IMR-90 (cell line): Measurements from ENCODE around the gene PDE8B. TPM values are rescaled to one million over a fixed set of nuclear protein-coding genes. Genes with fewer than 3 reads are reported as not detected.

Experiments used
- ATAC-seq: fragments of 200-7000 bp; cut with Tn5 transposase; 2 replicates; pipeline ENCODE4 v1.9.1; 2020; ENCODE audit warnings: low read depth, mild to moderate bottlenecking, moderate library complexity
- BruUV-seq: library from RNA; stranded (reverse); fragments of 400-500 nt; replicated peaks from 2 replicates; lab custom pipeline; 2021; lab: Mats Ljungman, UMichigan
- CTCF ChIA-PET: fragments of 300-600 bp; formaldehyde crosslinking; extraction: SDS; loops from one replicate; lab custom pipeline; 2021; ENCODE audit warnings: antibody characterized with exemption; lab: Yijun Ruan, JAX
- POLR2A ChIA-PET: fragments of 300-600 bp; sonication (Branson Sonifier 250); formaldehyde crosslinking; loops from one replicate; lab custom pipeline; 2022; ENCODE audit warnings: antibody characterized with exemption; ENCODE audit not compliant: unreplicated experiment; lab: Charles Lee
- DNase-seq: peaks from one replicate; pipeline ENCODE4 v3.0.0; 2013
- H2AFZ ChIP-seq: replicated peaks from 2 replicates; pipeline ENCODE3; 2013; ENCODE audit warnings: low read length, mild to moderate bottlenecking; ENCODE audit not compliant: poor library complexity
- H2AK5ac ChIP-seq: 2 replicates; pipeline ENCODE4 v1.6.1; 2013; ENCODE audit warnings: low read depth, low read length, inconsistent platforms
- H2AK9ac ChIP-seq: replicated peaks from 2 replicates; pipeline ENCODE3; 2013; ENCODE audit warnings: mild to moderate bottlenecking, low read depth, low read length, moderate library complexity; ENCODE audit not compliant: poor library complexity
- H2BK120ac ChIP-seq: 2 replicates; pipeline ENCODE4 v1.6.1; 2013; ENCODE audit warnings: low read depth, low read length, inconsistent platforms
- H2BK15ac ChIP-seq: 3 replicates; pipeline ENCODE4 v1.6.1; 2013; ENCODE audit warnings: low read depth, low read length, inconsistent platforms
- H2BK20ac ChIP-seq: 2 replicates; pipeline ENCODE4 v1.6.1; 2013; ENCODE audit warnings: low read depth, mild to moderate bottlenecking, inconsistent platforms, low read length, moderate library complexity
- H2BK5ac ChIP-seq: 2 replicates; pipeline ENCODE4 v1.6.1; 2013; ENCODE audit warnings: mild to moderate bottlenecking, low read depth, low read length, inconsistent platforms; ENCODE audit not compliant: poor library complexity, severe bottlenecking
- H3K14ac ChIP-seq: replicated peaks from 2 replicates; pipeline ENCODE4 v1.6.1; 2013; ENCODE audit warnings: low read depth, low read length, inconsistent platforms
- H3K18ac ChIP-seq: 2 replicates; pipeline ENCODE4 v1.6.1; 2013; ENCODE audit warnings: low read depth, low read length, control low read depth
- H3K23ac ChIP-seq: 2 replicates; pipeline ENCODE4 v1.6.1; 2013; ENCODE audit warnings: low read depth, low read length, inconsistent platforms
- H3K27ac ChIP-seq: 2 replicates; pipeline ENCODE4 v1.5.1; 2013; ENCODE audit warnings: mild to moderate bottlenecking, control low read depth, low read length; ENCODE audit not compliant: insufficient read depth
- H3K27me3 ChIP-seq: 2 replicates; pipeline ENCODE4 v1.6.1; 2013; ENCODE audit warnings: low read length; ENCODE audit not compliant: control insufficient read depth, insufficient read depth
- H3K36me3 ChIP-seq: 2 replicates; pipeline ENCODE4 v1.6.1; 2013; ENCODE audit warnings: low read length, mixed read lengths; ENCODE audit not compliant: control insufficient read depth, insufficient read depth
- H3K4ac ChIP-seq: 2 replicates; pipeline ENCODE4 v1.6.1; 2013; ENCODE audit warnings: low read depth, low read length, inconsistent platforms
- H3K4me1 ChIP-seq: 2 replicates; pipeline ENCODE4 v1.6.1; 2013; ENCODE audit warnings: low read length, mixed read lengths; ENCODE audit not compliant: control insufficient read depth, insufficient read depth
- H3K4me2 ChIP-seq: 2 replicates; pipeline ENCODE4 v1.6.1; 2013; ENCODE audit warnings: low read depth, mild to moderate bottlenecking, control low read depth, low read length, moderate library complexity
- H3K4me3 ChIP-seq: 2 replicates; pipeline ENCODE4 v1.5.1; 2013; ENCODE audit warnings: low read depth, mild to moderate bottlenecking, control low read depth, low read length, moderate library complexity; ENCODE audit not compliant: insufficient read depth
- H3K56ac ChIP-seq: 2 replicates; pipeline ENCODE4 v1.6.1; 2013; ENCODE audit warnings: low read length, inconsistent platforms; ENCODE audit not compliant: insufficient read depth; ENCODE audit errors: extremely low read depth
- H3K79me1 ChIP-seq, 2 experiments: 2 replicates each; pipeline ENCODE4 v1.6.1; 2013; ENCODE audit warnings: low read length in 2 of 2, inconsistent platforms in 1 of 2, low read depth in 1 of 2
- H3K9ac ChIP-seq: 2 replicates; pipeline ENCODE4 v1.6.1; 2013; ENCODE audit warnings: low read depth, low read length, control low read depth
- H3K9me1 ChIP-seq: 2 replicates; pipeline ENCODE4 v1.6.1; 2013; ENCODE audit warnings: low read length, inconsistent platforms; ENCODE audit not compliant: insufficient read depth
- H3K9me3 ChIP-seq: 2 replicates; pipeline ENCODE4 v1.6.1; 2013; ENCODE audit warnings: low read length; ENCODE audit not compliant: control insufficient read depth, insufficient read depth
- H4K20me1 ChIP-seq: 2 replicates; pipeline ENCODE4 v1.6.1; 2013; ENCODE audit warnings: low read length, inconsistent platforms; ENCODE audit not compliant: insufficient read depth
- H4K5ac ChIP-seq: 2 replicates; pipeline ENCODE4 v1.6.1; 2013; ENCODE audit warnings: mild to moderate bottlenecking, low read depth, low read length, control low read depth
- H4K8ac ChIP-seq, 2 experiments: 2 replicates each; pipeline ENCODE4 v1.6.1; 2013; ENCODE audit warnings: low read depth in 2 of 2, low read length in 2 of 2, control low read depth in 1 of 2, inconsistent platforms in 1 of 2
- H4K91ac ChIP-seq: 2 replicates; pipeline ENCODE4 v1.6.1; 2013; ENCODE audit warnings: low read depth, low read length, inconsistent platforms; ENCODE audit not compliant: insufficient read depth
- BHLHE40 ChIP-seq: fragments of 150-350 bp; IDR thresholded peaks from 2 replicates; pipeline ENCODE4 v1.6.1; 2016; ENCODE audit warnings: mild to moderate bottlenecking, low read depth, low read length
- CEBPB ChIP-seq: IDR thresholded peaks from 2 replicates; pipeline ENCODE4 v1.6.1; 2012; ENCODE audit warnings: low read depth, low read length, improper control_type of control experiment
- CHD1 ChIP-seq: IDR thresholded peaks from 2 replicates; pipeline ENCODE4 v1.6.1; 2012; ENCODE audit warnings: low read depth, low read length, improper control_type of control experiment
- ELK1 ChIP-seq: fragments of 150-350 bp; IDR thresholded peaks from 2 replicates; pipeline ENCODE4 v1.6.1; 2016; ENCODE audit warnings: low read depth, mild to moderate bottlenecking, low read length, moderate library complexity, borderline replicate concordance
- FOS ChIP-seq: fragments of 150-350 bp; IDR thresholded peaks from 2 replicates; pipeline ENCODE4 v1.6.1; 2016; ENCODE audit warnings: low read depth, low read length
- MAFK ChIP-seq: IDR thresholded peaks from 2 replicates; pipeline ENCODE4 v1.6.1; 2012; ENCODE audit warnings: low read depth, low read length, improper control_type of control experiment
- MAZ ChIP-seq: IDR thresholded peaks from 2 replicates; pipeline ENCODE4 v1.6.1; 2012; ENCODE audit warnings: low read depth, mild to moderate bottlenecking, low read length, improper control_type of control experiment, moderate library complexity, borderline replicate concordance
- MXI1 ChIP-seq: IDR thresholded peaks from 2 replicates; pipeline ENCODE4 v1.6.1; 2012; ENCODE audit warnings: low read depth, mild to moderate bottlenecking, low read length, moderate library complexity, borderline replicate concordance
- NFE2L2 ChIP-seq: fragments of 150-350 bp; IDR thresholded peaks from 2 replicates; pipeline ENCODE4 v1.6.1; 2016; ENCODE audit warnings: low read depth, mild to moderate bottlenecking, low read length
- POLR2A ChIP-seq: IDR thresholded peaks from 2 replicates; pipeline ENCODE4 v1.6.1; 2012; ENCODE audit warnings: mild to moderate bottlenecking, low read depth, low read length
- RAD21 ChIP-seq: IDR thresholded peaks from 2 replicates; pipeline ENCODE4 v1.6.1; 2012; ENCODE audit warnings: low read length, improper control_type of control experiment
- RCOR1 ChIP-seq: IDR thresholded peaks from 2 replicates; pipeline ENCODE4 v1.6.1; 2012; ENCODE audit warnings: mild to moderate bottlenecking, low read length, improper control_type of control experiment; ENCODE audit not compliant: insufficient replicate concordance
- RFX5 ChIP-seq: IDR thresholded peaks from 2 replicates; pipeline ENCODE4 v1.8.0; 2012; ENCODE audit warnings: low read depth, mild to moderate bottlenecking, low read length, moderate library complexity
- SMC3 ChIP-seq: fragments of 150-350 bp; IDR thresholded peaks from 2 replicates; pipeline ENCODE4 v1.6.1; 2016; ENCODE audit warnings: low read depth, mild to moderate bottlenecking, antibody characterized with exemption, low read length, moderate library complexity
- WGBS, 2 experiments: methylation state at CpG; one replicate each; pipeline versions ENCODE4 v1.1.5 to v1.1.7; 2013; ENCODE audit warnings: missing lambda C conversion rate in 2 of 2; ENCODE audit not compliant: insufficient read length in 1 of 2; ENCODE audit errors: extremely low coverage in 2 of 2; 5-methylcytosine and 5-hydroxymethylcytosine counted together
- dilution Hi-C: fragments of 300-500 bp; cut with HindIII; formaldehyde crosslinking; loops from one replicate; pipeline ENCODE4 v1.14.3; 2018; ENCODE audit warnings: low sequenced_read_pairs; ENCODE audit not compliant: unreplicated experiment
- in situ Hi-C: fragments of 300-500 bp; cut with MboI; formaldehyde crosslinking; loops from 3 replicates; pipeline ENCODE4 v1.14.3; 2019; ENCODE audit warnings: low sequenced_read_pairs, inconsistent platforms, mixed read lengths
- intact Hi-C: fragments of 100-400 bp; cut with micrococcal nuclease; formaldehyde crosslinking; loops from 2 replicates; pipeline ENCODE4 v1.10.0; 2022
- polyA plus RNA-seq, 3 experiments: library from polyadenylated mRNA; depleted of rRNA; stranded (reverse); fragments of >200 nt; gene quantifications; 2 replicates each; pipeline ENCODE4 v1.2.3, GENCODE V29; 2012; ENCODE audit warnings: low replicate concordance in 1 of 3
- total RNA-seq: library from RNA; depleted of rRNA; stranded (reverse); fragments of >200 nt; gene quantifications from 2 replicates; pipeline ENCODE4 v1.2.3, GENCODE V29; 2012
- TF ChIP-seq, protein P1 (sequence below): conservative IDR thresholded peaks from 2 replicates; pipeline ENCODE4 v1.5.1; 2012; ENCODE audit warnings: mild to moderate bottlenecking, low read depth, low read length, improper control_type of control experiment
- TF ChIP-seq, protein P2 (sequence below): fragments of 150-350 bp; IDR thresholded peaks from 2 replicates; pipeline ENCODE4 v1.6.1; 2017; ENCODE audit warnings: mild to moderate bottlenecking, antibody characterized with exemption, low read length, low read depth

The PDE8B gene
- total and polyA plus RNA-seq, 2 of the 4 experiments (the other 2 are of a cell fraction), result under 0.01 to 0.03 TPM

- H3K4ac ChIP-seq, result no peak overlapping the region
- intact Hi-C loops, result no loop called here
- H3K18ac ChIP-seq, result no peak overlapping the region
- H2AK9ac ChIP-seq, result no peak overlapping the region
- H4K20me1 ChIP-seq, result no peaks in the 10 kb centered on the region
- in situ Hi-C loops, result no loop called here
- H3K4me3 ChIP-seq, result no peak overlapping the region
- H3K9me3 ChIP-seq, result no peaks in the 10 kb centered on the region
- ATAC-seq (no peak), DNase-seq (no peak)
- H4K5ac ChIP-seq, result no peak overlapping the region
- no peak overlapping the region for H3K14ac ChIP-seq
- H3K9ac ChIP-seq, result no peak overlapping the region
- H3K9me1 ChIP-seq, result 0 out of 2 replicates have a peak, but pooled peaks cover 5% of the 10 kb centered on the region
- no peaks in the 10 kb centered on the region for H3K79me1 ChIP-seq
- TF ChIP-seq RFX5 (no peak), MXI1 (no peak), MAZ (no peak), RAD21 (no peak), SMC3 (no peak), POLR2A (no peak), CEBPB (no peak), RCOR1 (no peak), FOS (no peak), CHD1 (no peak), BHLHE40 (no peak), NFE2L2 (no peak), ELK1 (no peak), MAFK (no peak)
- TF ChIP-seq, protein P1, sequence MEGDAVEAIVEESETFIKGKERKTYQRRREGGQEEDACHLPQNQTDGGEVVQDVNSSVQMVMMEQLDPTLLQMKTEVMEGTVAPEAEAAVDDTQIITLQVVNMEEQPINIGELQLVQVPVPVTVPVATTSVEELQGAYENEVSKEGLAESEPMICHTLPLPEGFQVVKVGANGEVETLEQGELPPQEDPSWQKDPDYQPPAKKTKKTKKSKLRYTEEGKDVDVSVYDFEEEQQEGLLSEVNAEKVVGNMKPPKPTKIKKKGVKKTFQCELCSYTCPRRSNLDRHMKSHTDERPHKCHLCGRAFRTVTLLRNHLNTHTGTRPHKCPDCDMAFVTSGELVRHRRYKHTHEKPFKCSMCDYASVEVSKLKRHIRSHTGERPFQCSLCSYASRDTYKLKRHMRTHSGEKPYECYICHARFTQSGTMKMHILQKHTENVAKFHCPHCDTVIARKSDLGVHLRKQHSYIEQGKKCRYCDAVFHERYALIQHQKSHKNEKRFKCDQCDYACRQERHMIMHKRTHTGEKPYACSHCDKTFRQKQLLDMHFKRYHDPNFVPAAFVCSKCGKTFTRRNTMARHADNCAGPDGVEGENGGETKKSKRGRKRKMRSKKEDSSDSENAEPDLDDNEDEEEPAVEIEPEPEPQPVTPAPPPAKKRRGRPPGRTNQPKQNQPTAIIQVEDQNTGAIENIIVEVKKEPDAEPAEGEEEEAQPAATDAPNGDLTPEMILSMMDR, result no peak
- TF ChIP-seq, protein P2, sequence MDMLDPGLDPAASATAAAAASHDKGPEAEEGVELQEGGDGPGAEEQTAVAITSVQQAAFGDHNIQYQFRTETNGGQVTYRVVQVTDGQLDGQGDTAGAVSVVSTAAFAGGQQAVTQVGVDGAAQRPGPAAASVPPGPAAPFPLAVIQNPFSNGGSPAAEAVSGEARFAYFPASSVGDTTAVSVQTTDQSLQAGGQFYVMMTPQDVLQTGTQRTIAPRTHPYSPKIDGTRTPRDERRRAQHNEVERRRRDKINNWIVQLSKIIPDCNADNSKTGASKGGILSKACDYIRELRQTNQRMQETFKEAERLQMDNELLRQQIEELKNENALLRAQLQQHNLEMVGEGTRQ, result no peak
- no peak overlapping the region for H2BK120ac ChIP-seq
- H2BK15ac ChIP-seq, result no peak overlapping the region
- no peaks in the 10 kb centered on the region for H3K4me1 ChIP-seq
- dilution Hi-C loops, result no loop called here
- H2AK5ac ChIP-seq, result no peak overlapping the region
- no peak overlapping the region for H2AFZ ChIP-seq
- no peak overlapping the region for H4K8ac ChIP-seq
- H3K4me2 ChIP-seq, result no peak overlapping the region
- H3K23ac ChIP-seq, result no peak overlapping the region
- H2BK20ac ChIP-seq, result no peak overlapping the region
- POLR2A ChIA-PET, result no interaction called here
- WGBS, 2 experiments, result 79% methylated on average over 3 of the region's 5 CpGs; no CpG with 5 or more reads in 1 of the 2 experiments
- H3K36me3 ChIP-seq, result no peaks in the 10 kb centered on the region
- H3K27me3 ChIP-seq, result 0 out of 2 replicates have a peak, but pooled peaks cover 2% of the 10 kb centered on the region
- no peak overlapping the region for H3K56ac ChIP-seq
- no peak overlapping the region for H2BK5ac ChIP-seq
- CTCF ChIA-PET, result no interaction called here
- no TSS peak for BruUV-seq
- H4K91ac ChIP-seq, result no peak overlapping the region
- no peak overlapping the region for H3K27ac ChIP-seq
Measured at GRCh38 chr5:77418162-77418561, 207.7 kb downstream of the PDE8B start.
